Urinary bladder (tissue), 2 donors: ENCODE measurements around the gene HOXD8. TPM values are rescaled to one million over a fixed set of nuclear protein-coding genes. Genes with fewer than 3 reads are reported as not detected.

Experiments
- polyA plus RNA-seq: library from polyadenylated mRNA; stranded (reverse); fragments of 200-250 nt; gene quantifications from one replicate; pipeline ENCODE4 v1.2.3, GENCODE V29; 2013
- small RNA-seq: library from RNA; depleted of rRNA; stranded (forward); fragments of <200 nt; gene quantifications from one replicate; pipeline ENCODE3, GENCODE V24; 2014
- total RNA-seq: library from RNA; depleted of rRNA; stranded (reverse); fragments of >200 nt; gene quantifications from one replicate; pipeline ENCODE4 v1.2.3, GENCODE V29; 2014
- donor health status: healthy.

Gene HOXD8
- total and polyA plus RNA-seq, 2 donors: 7.0 to 12.3 TPM

Small RNA genes lying within 50 kb of the gene (small RNA-seq; reads per million reads assigned to genes)
- gene MIR10B: 35,129 reads per million, percentile 100 among the genes with 10 or more reads in this experiment

Other genes with a start within 250 kb of the HOXD8 start
- 93.1 TPM for gene LNPK, start 127.4 kb upstream of the HOXD8 start, total RNA-seq
- gene LNPK, start 127.4 kb upstream of the HOXD8 start, polyA plus RNA-seq: 9.4 TPM
- 1.9 TPM for gene EVX2, start 45.7 kb upstream of the HOXD8 start, total RNA-seq
- gene EVX2, start 45.7 kb upstream of the HOXD8 start, polyA plus RNA-seq: 0.05 TPM
- 14.9 TPM for gene HOXD13, start 37.0 kb upstream of the HOXD8 start, total RNA-seq
- 4.1 TPM for gene HOXD13, start 37.0 kb upstream of the HOXD8 start, polyA plus RNA-seq
- 2.2 TPM for gene HOXD12, start 29.9 kb upstream of the HOXD8 start, total RNA-seq
- gene HOXD12, start 29.9 kb upstream of the HOXD8 start, polyA plus RNA-seq: 0.09 TPM
- gene HOXD11, start 22.4 kb upstream of the HOXD8 start, total RNA-seq: 6.0 TPM
- gene HOXD11, start 22.4 kb upstream of the HOXD8 start, polyA plus RNA-seq: 3.3 TPM
- 14.1 TPM for gene HOXD10, start 12.9 kb upstream of the HOXD8 start, total RNA-seq
- gene HOXD10, start 12.9 kb upstream of the HOXD8 start, polyA plus RNA-seq: 4.1 TPM
- gene HOXD9, start 7.0 kb upstream of the HOXD8 start, total RNA-seq: 2.9 TPM
- 5.6 TPM for gene HOXD9, start 7.0 kb upstream of the HOXD8 start, polyA plus RNA-seq
- 4.0 TPM for gene HOXD4, start 21.8 kb downstream of the HOXD8 start, total RNA-seq
- 2.0 TPM for gene HOXD4, start 21.8 kb downstream of the HOXD8 start, polyA plus RNA-seq
- gene HOXD3, start 27.6 kb downstream of the HOXD8 start, total RNA-seq: 5.2 TPM
- gene HOXD3, start 27.6 kb downstream of the HOXD8 start, polyA plus RNA-seq: 1.6 TPM
- gene HOXD1, start 59.0 kb downstream of the HOXD8 start, total RNA-seq: 0.90 TPM
- 1.4 TPM for gene HOXD1, start 59.0 kb downstream of the HOXD8 start, polyA plus RNA-seq
- 18.3 TPM for gene MTX2, start 139.7 kb downstream of the HOXD8 start, total RNA-seq
- 36.6 TPM for gene MTX2, start 139.7 kb downstream of the HOXD8 start, polyA plus RNA-seq